ENCODE data around the gene REV1. TPM values are rescaled to one million over a fixed set of nuclear protein-coding genes. Genes with fewer than 3 reads are reported as not detected.

Gene REV1
- total RNA-seq, 2 donors from 2014 or later: 43.9 to 44.6 TPM

DNA sequence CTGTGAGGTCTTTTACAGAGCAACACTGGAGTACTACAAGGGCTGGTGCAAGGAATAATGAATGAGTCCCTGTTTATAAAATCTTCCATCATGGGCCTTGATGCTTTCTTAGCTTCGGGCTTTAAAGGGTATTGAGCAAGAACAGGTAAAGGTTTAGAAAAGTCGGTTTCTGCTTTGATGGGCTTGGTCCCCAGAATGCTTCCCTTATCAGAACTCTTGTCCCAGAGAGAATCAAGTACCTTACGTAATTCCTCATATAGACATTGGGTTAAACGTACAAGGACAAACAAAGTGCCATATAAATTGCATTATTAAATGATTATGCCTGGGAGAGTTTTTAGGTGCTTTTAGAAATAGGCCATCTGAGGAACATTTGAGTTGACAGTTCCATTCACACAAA lies 24.5 kb upstream of the REV1 start:
- H3K4me3 Mint-ChIP-seq: no peak overlapping the region
- no peak for DNase-seq
- Histone ChIP-seq H3K36me3 (ENCODE audit: control insufficient read depth, insufficient read depth, low read length) (no peaks in the 10 kb centered on the region), H3K27ac (ENCODE audit: low read depth, low read length) (no peak overlapping the region), H3K4me1 (ENCODE audit: control insufficient read depth, insufficient read depth, low read length) (peaks cover 3% of the 10 kb centered on the region), H3K27me3 (ENCODE audit: control insufficient read depth, insufficient read depth, low read length, poor library complexity, severe bottlenecking) (no peaks in the 10 kb centered on the region), H3K9me3 (ENCODE audit: control insufficient read depth, low read length) (peaks cover 4% of the 10 kb centered on the region), H3K4me3 (ENCODE audit: low read length) (no peak overlapping the region), H3K9ac (ENCODE audit: extremely low read depth, low read length, poor library complexity, severe bottlenecking) (no peak overlapping the region)
- H3K9me3 Mint-ChIP-seq: no peaks in the 10 kb centered on the region
- H3K27me3 Mint-ChIP-seq (ENCODE audit: insufficient read depth): peaks cover 14% of the 10 kb centered on the region
- WGBS, 2 experiments (ENCODE audit: insufficient coverage in 1 of 2, insufficient read length in 1 of 2): 90 to 95% methylated on average over 3 to 4 of the region's 4 CpGs
- H3K27ac Mint-ChIP-seq: no peak overlapping the region
- H3K4me1 Mint-ChIP-seq: peaks cover 9% of the 10 kb centered on the region
- no peaks in the 10 kb centered on the region for H3K36me3 Mint-ChIP-seq (ENCODE audit: low read depth)
- TF ChIP-seq, protein P1, sequence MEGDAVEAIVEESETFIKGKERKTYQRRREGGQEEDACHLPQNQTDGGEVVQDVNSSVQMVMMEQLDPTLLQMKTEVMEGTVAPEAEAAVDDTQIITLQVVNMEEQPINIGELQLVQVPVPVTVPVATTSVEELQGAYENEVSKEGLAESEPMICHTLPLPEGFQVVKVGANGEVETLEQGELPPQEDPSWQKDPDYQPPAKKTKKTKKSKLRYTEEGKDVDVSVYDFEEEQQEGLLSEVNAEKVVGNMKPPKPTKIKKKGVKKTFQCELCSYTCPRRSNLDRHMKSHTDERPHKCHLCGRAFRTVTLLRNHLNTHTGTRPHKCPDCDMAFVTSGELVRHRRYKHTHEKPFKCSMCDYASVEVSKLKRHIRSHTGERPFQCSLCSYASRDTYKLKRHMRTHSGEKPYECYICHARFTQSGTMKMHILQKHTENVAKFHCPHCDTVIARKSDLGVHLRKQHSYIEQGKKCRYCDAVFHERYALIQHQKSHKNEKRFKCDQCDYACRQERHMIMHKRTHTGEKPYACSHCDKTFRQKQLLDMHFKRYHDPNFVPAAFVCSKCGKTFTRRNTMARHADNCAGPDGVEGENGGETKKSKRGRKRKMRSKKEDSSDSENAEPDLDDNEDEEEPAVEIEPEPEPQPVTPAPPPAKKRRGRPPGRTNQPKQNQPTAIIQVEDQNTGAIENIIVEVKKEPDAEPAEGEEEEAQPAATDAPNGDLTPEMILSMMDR (conservative IDR thresholded peaks at IDR 0.05): no peak

DNA sequence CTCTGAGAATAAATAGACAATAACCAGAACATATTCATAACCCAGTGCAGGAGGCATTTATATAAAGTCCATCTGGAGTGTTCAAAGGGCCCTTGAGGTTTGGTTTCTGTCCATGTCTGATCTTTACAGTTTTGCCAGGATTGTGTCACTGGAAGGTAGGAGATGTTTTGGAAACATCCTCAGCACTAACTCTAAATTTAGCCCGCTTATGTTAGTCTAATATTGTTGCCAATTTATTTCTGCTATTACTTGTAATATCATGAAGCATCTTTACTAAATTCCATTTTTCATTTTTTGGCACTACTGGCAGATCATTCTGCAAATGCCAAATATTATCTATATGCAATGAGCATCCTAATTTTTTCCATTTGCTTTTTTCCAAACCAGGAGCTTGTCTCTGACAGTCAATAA lies 22.4 kb upstream of the REV1 start:
- H3K9me3 Mint-ChIP-seq: no peaks in the 10 kb centered on the region
- no peak overlapping the region for H3K9ac ChIP-seq (ENCODE audit: extremely low read depth, low read length, poor library complexity, severe bottlenecking)
- H3K36me3 Mint-ChIP-seq (ENCODE audit: low read depth): no peaks in the 10 kb centered on the region
- H3K27ac ChIP-seq (ENCODE audit: low read depth, low read length): no peak overlapping the region
- H3K9me3 ChIP-seq (ENCODE audit: control insufficient read depth, low read length): peaks cover 4% of the 10 kb centered on the region
- no peak overlapping the region for H3K4me3 Mint-ChIP-seq
- 100% methylated on average over 1 of the region's 1 CpG; no CpG with 5 or more reads in 1 of the 2 experiments for WGBS, 2 experiments (ENCODE audit: insufficient coverage in 1 of 2, insufficient read length in 1 of 2)
- H3K36me3 ChIP-seq (ENCODE audit: control insufficient read depth, insufficient read depth, low read length): no peaks in the 10 kb centered on the region
- peaks cover 17% of the 10 kb centered on the region for H3K4me1 Mint-ChIP-seq
- no peaks in the 10 kb centered on the region for H3K27me3 ChIP-seq (ENCODE audit: control insufficient read depth, insufficient read depth, low read length, poor library complexity, severe bottlenecking)
- DNase-seq: no peak
- H3K4me1 ChIP-seq (ENCODE audit: control insufficient read depth, insufficient read depth, low read length): peaks cover 3% of the 10 kb centered on the region
- peak overlapping the region; percentile 17 for H3K4me3 ChIP-seq (ENCODE audit: low read length)
- H3K27me3 Mint-ChIP-seq (ENCODE audit: insufficient read depth): peaks cover 8% of the 10 kb centered on the region
- H3K27ac Mint-ChIP-seq: no peak overlapping the region
- TF ChIP-seq, protein P1 (conservative IDR thresholded peaks at IDR 0.05): no peak

DNA sequence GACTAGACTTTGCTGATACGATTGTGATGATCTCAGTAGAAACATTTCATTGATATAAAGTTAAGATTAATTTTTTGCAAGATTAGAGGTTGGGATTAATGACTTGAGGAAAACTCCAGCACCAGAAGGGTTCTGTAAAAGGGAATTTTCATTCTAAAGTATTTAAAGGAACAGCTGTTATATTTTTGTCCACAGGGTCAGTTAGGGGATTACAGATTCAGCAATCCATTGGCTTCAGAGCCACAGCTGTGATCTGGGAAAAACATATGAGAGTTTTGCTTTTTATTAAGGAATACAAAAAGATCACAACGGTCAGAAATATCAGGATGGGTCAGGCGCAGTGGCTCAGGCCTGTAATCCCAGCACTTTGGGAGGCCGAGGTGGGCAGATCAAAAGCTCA lies 19.6 kb upstream of the REV1 start:
- no peak for DNase-seq
- Histone ChIP-seq H3K4me1 (ENCODE audit: control insufficient read depth, insufficient read depth, low read length) (peaks cover 3% of the 10 kb centered on the region), H3K27ac (ENCODE audit: low read depth, low read length) (no peak overlapping the region), H3K9me3 (ENCODE audit: control insufficient read depth, low read length) (no peaks in the 10 kb centered on the region), H3K27me3 (ENCODE audit: control insufficient read depth, insufficient read depth, low read length, poor library complexity, severe bottlenecking) (no peaks in the 10 kb centered on the region), H3K9ac (ENCODE audit: extremely low read depth, low read length, poor library complexity, severe bottlenecking) (no peak overlapping the region), H3K4me3 (ENCODE audit: low read length) (no peak overlapping the region), H3K36me3 (ENCODE audit: control insufficient read depth, insufficient read depth, low read length) (no peaks in the 10 kb centered on the region)
- TF ChIP-seq, protein P1 (conservative IDR thresholded peaks at IDR 0.05): no peak
- Mint-ChIP-seq H3K27me3 (ENCODE audit: insufficient read depth) (peaks cover 2% of the 10 kb centered on the region), H3K36me3 (ENCODE audit: low read depth) (no peaks in the 10 kb centered on the region), H3K4me1 (peaks cover 18% of the 10 kb centered on the region), H3K4me3 (no peak overlapping the region), H3K27ac (no peak overlapping the region), H3K9me3 (no peaks in the 10 kb centered on the region)
- 91 to 95% methylated on average over 4 of the region's 4 CpGs for WGBS, 2 experiments (ENCODE audit: insufficient coverage in 1 of 2, insufficient read length in 1 of 2)

Data from endodermal cell (in vitro differentiated cells).